Measurements from ENCODE around the gene IMPDH1.

- TF ChIP-seq BACH2 (CRISPR knock-in tag; IDR thresholded peaks at IDR 0.05; ENCODE audit: borderline replicate concordance) (no peak), ESRRG (CRISPR knock-in tag; IDR thresholded peaks at IDR 0.05) (no peak), ARNTL (CRISPR knock-in tag; IDR thresholded peaks at IDR 0.05; ENCODE audit: borderline replicate concordance, low read depth) (no peak)
These were observed 57.6 kb downstream of the IMPDH1 start for GRCh38 chr7:128352153-128352537.

All from SK-N-SH treated with all-trans-retinoic acid at 6 μM for 48 hours (cell line).